ENCODE results near the gene FNDC10.

The FNDC10 gene

GRCh38 chr1:1602968-1603506, 3.1 kb upstream of the FNDC10 start:
- no peaks in the 10 kb centered on the region for H3K79me2 ChIP-seq
- H3K4me3 ChIP-seq (ENCODE audit: low read depth, low read length): no peak overlapping the region
- no peaks in the 10 kb centered on the region for H3K27me3 ChIP-seq (ENCODE audit: control insufficient read depth, insufficient read depth, low read length)
- H3K36me3 ChIP-seq (ENCODE audit: control insufficient read depth, insufficient read depth, low read length): no peaks in the 10 kb centered on the region
- no peak overlapping the region for H2AFZ ChIP-seq
- H3K4me2 ChIP-seq (ENCODE audit: low read length): no peak overlapping the region
- no peak for TF ChIP-seq CTCF (IDR thresholded peaks at IDR 0.05)
- H3K4me1 ChIP-seq: no peaks in the 10 kb centered on the region
- H3K9ac ChIP-seq: no peak overlapping the region
- no peak overlapping the region for H3K27ac ChIP-seq
- no peaks in the 10 kb centered on the region for H3K9me3 ChIP-seq (ENCODE audit: control insufficient read depth, low read length)

- Histone ChIP-seq H3K4me1 (no peaks in the 10 kb centered on the region), H3K4me3 (ENCODE audit: low read depth, low read length) (no peak overlapping the region), H3K9me3 (ENCODE audit: control insufficient read depth, low read length) (no peaks in the 10 kb centered on the region), H3K9ac (no peak overlapping the region), H3K79me2 (no peaks in the 10 kb centered on the region), H3K36me3 (ENCODE audit: control insufficient read depth, insufficient read depth, low read length) (no peaks in the 10 kb centered on the region), H3K27ac (no peak overlapping the region), H2AFZ (no peak overlapping the region), H3K27me3 (ENCODE audit: control insufficient read depth, insufficient read depth, low read length) (no peaks in the 10 kb centered on the region), H3K4me2 (ENCODE audit: low read length) (no peak overlapping the region)
- TF ChIP-seq CTCF (IDR thresholded peaks at IDR 0.05): no peak
Measured at GRCh38 chr1:1602304-1602967, 2.5 kb upstream of the FNDC10 start.

- Histone ChIP-seq H3K27me3 (ENCODE audit: control insufficient read depth, insufficient read depth, low read length) (no peaks in the 10 kb centered on the region), H3K4me3 (ENCODE audit: low read depth, low read length) (no peak overlapping the region), H3K79me2 (no peaks in the 10 kb centered on the region), H3K4me1 (no peaks in the 10 kb centered on the region), H2AFZ (no peak overlapping the region), H3K27ac (no peak overlapping the region), H3K9ac (no peak overlapping the region), H3K4me2 (ENCODE audit: low read length) (no peak overlapping the region), H3K9me3 (ENCODE audit: control insufficient read depth, low read length) (no peaks in the 10 kb centered on the region), H3K36me3 (ENCODE audit: control insufficient read depth, insufficient read depth, low read length) (no peaks in the 10 kb centered on the region)
- TF ChIP-seq CTCF (IDR thresholded peaks at IDR 0.05): no peak
Measured at GRCh38 chr1:1601564-1602303, 1.8 kb upstream of the FNDC10 start.

- peak overlapping the region; percentile 55 for H3K4me3 ChIP-seq (ENCODE audit: low read depth, low read length)
- no peak overlapping the region for H3K9ac ChIP-seq
- H3K36me3 ChIP-seq (ENCODE audit: control insufficient read depth, insufficient read depth, low read length): no peaks in the 10 kb centered on the region
- no peak overlapping the region for H3K27ac ChIP-seq
- TF ChIP-seq CTCF (IDR thresholded peaks at IDR 0.05): no peak
- no peaks in the 10 kb centered on the region for H3K9me3 ChIP-seq (ENCODE audit: control insufficient read depth, low read length)
- H3K79me2 ChIP-seq: no peaks in the 10 kb centered on the region
- no peaks in the 10 kb centered on the region for H3K27me3 ChIP-seq (ENCODE audit: control insufficient read depth, insufficient read depth, low read length)
- H2AFZ ChIP-seq: no peak overlapping the region
- no peaks in the 10 kb centered on the region for H3K4me1 ChIP-seq
- peak overlapping the region; percentile 84 for H3K4me2 ChIP-seq (ENCODE audit: low read length)
Measured at GRCh38 chr1:1600861-1601563, 1.1 kb upstream of the FNDC10 start.

Measured in parathyroid adenoma (tissue), 2 donors.